BLaER1 treated with 17β-estradiol and CSF1 and Interleukin-3, amounts not matched to agents 10 nM and 100 nM (cell line): Measurements from ENCODE around the gene NECAP2.
"Not testable (repeated sequence)": the region's sequence is repeated elsewhere in the genome, so short reads cannot be mapped to it uniquely, and the experiment has no call there.

Experiments used
- H3K27ac ChIP-seq, 11 experiments: shearing (Covaris generic); formaldehyde crosslinking; 2 replicates each; pipeline ENCODE4 v1.8.1; 2022
- H3K27me3 ChIP-seq, 11 experiments: shearing (Covaris generic); formaldehyde crosslinking; 2 replicates each; pipeline ENCODE4 v1.8.1; 2022
- H3K36me3 ChIP-seq, 11 experiments: shearing (Covaris generic); formaldehyde crosslinking; 2 replicates each; pipeline ENCODE4 v1.8.1; 2022
- H3K4me1 ChIP-seq, 10 experiments: shearing (Covaris generic); formaldehyde crosslinking; 2 replicates each; pipeline ENCODE4 v1.8.1; 2022
- H3K4me2 ChIP-seq, 11 experiments: shearing (Covaris generic); formaldehyde crosslinking; 2 replicates each; pipeline ENCODE4 v1.8.1; 2022
- H3K4me3 ChIP-seq, 10 experiments: shearing (Covaris generic); formaldehyde crosslinking; 2 replicates each; pipeline ENCODE4 v1.8.1; 2022
- H3K9ac ChIP-seq, 11 experiments: shearing (Covaris generic); formaldehyde crosslinking; 2 replicates each; pipeline ENCODE4 v1.8.1; 2022
- H3K9me3 ChIP-seq, 11 experiments: shearing (Covaris generic); formaldehyde crosslinking; replicated peaks in 1 of 11; 2 replicates each; pipeline ENCODE4 v1.8.1; 2022
- H4K20me1 ChIP-seq, 11 experiments: shearing (Covaris generic); formaldehyde crosslinking; 2 replicates each; pipeline ENCODE4 v1.8.1; 2022
- Cebpa-rat ChIP-seq, 11 experiments: shearing (Covaris generic); IDR thresholded peaks; 2 replicates each; pipeline ENCODE4 v1.8.1; 2022

Gene NECAP2

GRCh38 chr1:16498047-16498446 lies 57.5 kb downstream of the NECAP2 start:
- not testable (repeated sequence) for H3K27me3 ChIP-seq, H3K9me3 ChIP-seq, H3K36me3 ChIP-seq
- H3K4me1 ChIP-seq: peaks cover 26 to 37% (median 31%) of the 10 kb centered on the region in 10 experiments
- peaks cover 0 to 13% (median 0%) of the 10 kb centered on the region in 11 experiments; a peak in 4 of 22 replicates for H4K20me1 ChIP-seq
- peak overlapping the region; percentile 75 to 94 (median 82) for H3K4me3 ChIP-seq
- peak overlapping the region; percentile 67 to 89 (median 82); a peak in 20 of 22 replicates for H3K9ac ChIP-seq
- peak overlapping the region in 4 of 11 experiments; percentile 69 to 78 (median 76); a peak in 7 of 22 replicates for H3K27ac ChIP-seq
- peak overlapping the region; percentile 82 to 98 (median 91) for H3K4me2 ChIP-seq

GRCh38 chr1:16498573-16499413 lies 58.3 kb downstream of the NECAP2 start:
- Histone ChIP-seq H3K36me3 (no peaks in the 10 kb centered on the region), H3K9ac (peak overlapping the region; percentile 67 to 89 (median 82)), H3K9me3 (no peaks in the 10 kb centered on the region), H3K4me3 (peak overlapping the region; percentile 75 to 94 (median 82)), H3K27ac (peak overlapping the region; percentile 43 to 78 (median 74); a peak in 21 of 22 replicates), H3K4me1 (peaks cover 21 to 33% (median 25%) of the 10 kb centered on the region in 10 experiments), H4K20me1 (peaks cover 0 to 13% (median 0%) of the 10 kb centered on the region in 11 experiments; a peak in 4 of 22 replicates), H3K4me2 (peak overlapping the region; percentile 82 to 98 (median 91)), H3K27me3 (no peaks in the 10 kb centered on the region)
- TF ChIP-seq Cebpa-rat (IDR thresholded peaks at IDR 0.05): no peak

- peak overlapping the region; percentile 82 to 98 (median 91); a peak in 21 of 22 replicates for H3K4me2 ChIP-seq
- H3K27ac ChIP-seq: not testable (repeated sequence)
Observed at GRCh38 chr1:16500466-16500865, 59.9 kb downstream of the NECAP2 start.

GRCh38 chr1:16500975-16501374 lies 60.5 kb downstream of the NECAP2 start:
- not testable (repeated sequence) for H3K27ac ChIP-seq, H3K27me3 ChIP-seq, H3K9ac ChIP-seq, H3K36me3 ChIP-seq, H4K20me1 ChIP-seq, H3K4me3 ChIP-seq
- H3K4me2 ChIP-seq: peak overlapping the region in 7 of 11 experiments; percentile 10 to 97 (median 87); a peak in 11 of 22 replicates
- peaks cover 11 to 14% (median 12%) of the 10 kb centered on the region in 11 experiments for H3K9me3 ChIP-seq
- peaks cover 21 to 33% (median 25%) of the 10 kb centered on the region in 10 experiments for H3K4me1 ChIP-seq

More at GRCh38 chr1:16500466-16500865, 59.9 kb downstream of the NECAP2 start:
- not testable (repeated sequence) for H3K36me3 ChIP-seq, H3K9ac ChIP-seq, H3K27me3 ChIP-seq, H3K4me3 ChIP-seq, H4K20me1 ChIP-seq, H3K9me3 ChIP-seq
- H3K4me1 ChIP-seq: peaks cover 21 to 33% (median 25%) of the 10 kb centered on the region in 10 experiments

- not testable (repeated sequence) for H3K36me3 ChIP-seq, H3K27ac ChIP-seq, H3K9ac ChIP-seq, H4K20me1 ChIP-seq, H3K4me3 ChIP-seq, H3K27me3 ChIP-seq
- peaks cover 16 to 19% (median 17%) of the 10 kb centered on the region in 11 experiments for H3K9me3 ChIP-seq
- peaks cover 21 to 33% (median 25%) of the 10 kb centered on the region in 10 experiments for H3K4me1 ChIP-seq
- H3K4me2 ChIP-seq: peak overlapping the region in 5 of 11 experiments; percentile 48 to 92 (median 87); a peak in 7 of 22 replicates
Observed at GRCh38 chr1:16501446-16501845, 60.9 kb downstream of the NECAP2 start.

- Histone ChIP-seq H3K9me3 (peaks cover 23 to 30% (median 28%) of the 10 kb centered on the region in 11 experiments), H3K27ac (no peak overlapping the region), H3K4me1 (peaks cover 15 to 24% (median 17%) of the 10 kb centered on the region in 10 experiments), H3K4me3 (no peak overlapping the region), H3K27me3 (no peaks in the 10 kb centered on the region), H4K20me1 (no peaks in the 10 kb centered on the region), H3K9ac (no peak overlapping the region), H3K36me3 (no peaks in the 10 kb centered on the region; a peak in 1 of 22 replicates), H3K4me2 (no peak overlapping the region)
- TF ChIP-seq Cebpa-rat (IDR thresholded peaks at IDR 0.05): no peak
Observed at GRCh38 chr1:16503494-16503893, 63.0 kb downstream of the NECAP2 start.

GRCh38 chr1:16505870-16506269 lies 65.3 kb downstream of the NECAP2 start:
- not testable (repeated sequence) for H3K4me1 ChIP-seq, H3K27me3 ChIP-seq, H4K20me1 ChIP-seq, H3K27ac ChIP-seq, H3K4me2 ChIP-seq, H3K9ac ChIP-seq, H3K36me3 ChIP-seq, H3K4me3 ChIP-seq
- peaks cover 23 to 30% (median 28%) of the 10 kb centered on the region in 11 experiments for H3K9me3 ChIP-seq

GRCh38 chr1:16506364-16507136 lies 66.0 kb downstream of the NECAP2 start:
- not testable (repeated sequence) for H4K20me1 ChIP-seq, H3K27me3 ChIP-seq, H3K9ac ChIP-seq, H3K4me1 ChIP-seq, H3K27ac ChIP-seq, H3K36me3 ChIP-seq, H3K4me2 ChIP-seq, H3K4me3 ChIP-seq
- peaks cover 23 to 30% (median 28%) of the 10 kb centered on the region in 11 experiments for H3K9me3 ChIP-seq

- not testable (repeated sequence) for H3K4me3 ChIP-seq, H3K9ac ChIP-seq, H3K4me2 ChIP-seq, H3K36me3 ChIP-seq, H3K27me3 ChIP-seq, H3K4me1 ChIP-seq, H3K27ac ChIP-seq, H4K20me1 ChIP-seq
- peaks cover 23 to 30% (median 28%) of the 10 kb centered on the region in 11 experiments for H3K9me3 ChIP-seq
Observed at GRCh38 chr1:16508861-16509445, 68.4 kb downstream of the NECAP2 start.
